Activated CD8-positive, alpha-beta memory T cell treated with anti-CD3 and anti-CD28 coated beads for 48 hours (primary cell): ENCODE results near the gene ORC6.

Source experiments
- DNase-seq, 3 experiments: peaks; one replicate each; pipeline ENCODE4 v3.0.0-alpha.2; 2020; ENCODE audit warnings: low read depth in 2 of 3, low spot score in 2 of 3

The ORC6 gene

GRCh38 chr16:46700048-46700447 is 10.6 kb downstream of the ORC6 start:
- no peak for DNase-seq

GRCh38 chr16:46701615-46702014 is 12.2 kb downstream of the ORC6 start:
- DNase-seq, result no peak

- DNase-seq, result no peak
These were observed 12.6 kb downstream of the ORC6 start for GRCh38 chr16:46702030-46702429.

- DNase-seq, result no peak
These were observed 17.2 kb downstream of the ORC6 start for GRCh38 chr16:46706642-46707041.

- DNase-seq, result no peak
These were observed 20.1 kb downstream of the ORC6 start for GRCh38 chr16:46709469-46710005.

GRCh38 chr16:46711106-46712058 is 21.9 kb downstream of the ORC6 start:
- no peak for DNase-seq

- DNase-seq, result no peak
These were observed 23.5 kb downstream of the ORC6 start for GRCh38 chr16:46712911-46713310.

- DNase-seq, result no peak
These were observed 24.2 kb downstream of the ORC6 start for GRCh38 chr16:46713634-46714033.

GRCh38 chr16:46714797-46715591 is 25.5 kb downstream of the ORC6 start:
- no peak for DNase-seq

- no peak for DNase-seq
These were observed 26.4 kb downstream of the ORC6 start for GRCh38 chr16:46715769-46716305.

- DNase-seq, result no peak
These were observed 28.2 kb downstream of the ORC6 start for GRCh38 chr16:46717692-46718091.

- no peak for DNase-seq
These were observed 28.8 kb downstream of the ORC6 start for GRCh38 chr16:46718214-46718613.

GRCh38 chr16:46719528-46719927 is 30.1 kb downstream of the ORC6 start:
- no peak for DNase-seq

GRCh38 chr16:46720619-46721018 is 31.2 kb downstream of the ORC6 start:
- DNase-seq, result no peak

- DNase-seq, result no peak
These were observed 32.4 kb downstream of the ORC6 start for GRCh38 chr16:46721885-46722284.

GRCh38 chr16:46727184-46727583 is 37.7 kb downstream of the ORC6 start:
- DNase-seq, result no peak

GRCh38 chr16:46727630-46728029 is 38.2 kb downstream of the ORC6 start:
- DNase-seq, result no peak

- no peak for DNase-seq
These were observed 39.3 kb downstream of the ORC6 start for GRCh38 chr16:46728806-46729205.

- no peak for DNase-seq
These were observed 40.0 kb downstream of the ORC6 start for GRCh38 chr16:46729326-46729995.

GRCh38 chr16:46730126-46730525 is 40.7 kb downstream of the ORC6 start:
- DNase-seq, result no peak
